Trophoblast cell (in vitro differentiated cells and primary cell): ENCODE data around the gene ACP4.
"Not testable (repeated sequence)": the region's sequence is repeated elsewhere in the genome, so short reads cannot be mapped to it uniquely, and the experiment has no call there.

Source experiments
- DNase-seq, 2 donors: peaks; one replicate each; pipeline ENCODE4 v3.0.0-alpha.2; 2016
- H2AFZ ChIP-seq: 2 replicates; pipeline ENCODE4 v1.6.1; 2013; ENCODE audit warnings: low read length, moderate library complexity, mild to moderate bottlenecking; ENCODE audit not compliant: insufficient read depth, poor library complexity
- H2AK5ac ChIP-seq: 2 replicates; pipeline ENCODE4 v1.6.1; 2013; ENCODE audit warnings: mild to moderate bottlenecking, low read length
- H2BK120ac ChIP-seq: 2 replicates; pipeline ENCODE4 v1.6.1; 2013; ENCODE audit warnings: low read length, mild to moderate bottlenecking, moderate library complexity; ENCODE audit not compliant: insufficient read depth, poor library complexity
- H2BK12ac ChIP-seq: 2 replicates; pipeline ENCODE4 v1.6.1; 2013; ENCODE audit warnings: mild to moderate bottlenecking, low read length, moderate library complexity
- H2BK5ac ChIP-seq: 2 replicates; pipeline ENCODE4 v1.6.1; 2013; ENCODE audit warnings: low read length, low read depth, moderate library complexity, mild to moderate bottlenecking; ENCODE audit not compliant: poor library complexity
- H3K14ac ChIP-seq: 2 replicates; pipeline ENCODE4 v1.6.1; 2013; ENCODE audit warnings: mild to moderate bottlenecking, low read length
- H3K18ac ChIP-seq: 2 replicates; pipeline ENCODE4 v1.6.1; 2013; ENCODE audit warnings: mild to moderate bottlenecking, low read length
- H3K23ac ChIP-seq: 2 replicates; pipeline ENCODE4 v1.6.1; 2013; ENCODE audit warnings: low read length
- H3K27ac ChIP-seq: 2 replicates; pipeline ENCODE4 v1.5.1; 2013; ENCODE audit warnings: low read depth, mild to moderate bottlenecking, inconsistent platforms, low read length, moderate library complexity
- H3K27me3 ChIP-seq: 2 replicates; pipeline ENCODE4 v1.6.1; 2013; ENCODE audit warnings: inconsistent platforms, mild to moderate bottlenecking, low read length, moderate library complexity; ENCODE audit not compliant: insufficient read depth
- H3K36me3 ChIP-seq, 2 experiments: 1 replicate in 1 of 2; 2 replicates in 1 of 2; pipeline ENCODE4 v1.6.1; 2013; ENCODE audit warnings: low read length in 2 of 2, mild to moderate bottlenecking in 2 of 2, moderate library complexity in 1 of 2; ENCODE audit not compliant: insufficient read depth in 2 of 2, control insufficient read depth in 1 of 2
- H3K4ac ChIP-seq: 2 replicates; pipeline ENCODE4 v1.6.1; 2013; ENCODE audit warnings: low read depth, mild to moderate bottlenecking, low read length, moderate library complexity
- H3K4me1 ChIP-seq, 2 experiments: 1 replicate in 1 of 2; 2 replicates in 1 of 2; pipeline ENCODE4 v1.6.1; 2013; ENCODE audit warnings: low read length in 2 of 2, mild to moderate bottlenecking in 2 of 2, moderate library complexity in 1 of 2; ENCODE audit not compliant: insufficient read depth in 2 of 2, control insufficient read depth in 1 of 2
- H3K4me2 ChIP-seq: 2 replicates; pipeline ENCODE4 v1.6.1; 2013; ENCODE audit warnings: inconsistent platforms, mild to moderate bottlenecking, low read length, moderate library complexity
- H3K4me3 ChIP-seq: 2 replicates; pipeline ENCODE4 v1.5.1; 2013; ENCODE audit warnings: mild to moderate bottlenecking, low read depth, low read length, inconsistent platforms
- H3K79me1 ChIP-seq: one replicate; pipeline ENCODE4 v1.6.1; 2013; ENCODE audit warnings: low read length
- H3K79me2 ChIP-seq: 2 replicates; pipeline ENCODE4 v1.6.1; 2013; ENCODE audit warnings: low read length, mild to moderate bottlenecking; ENCODE audit not compliant: control insufficient read depth, insufficient read depth, poor library complexity
- H3K9ac ChIP-seq: 2 replicates; pipeline ENCODE4 v1.6.1; 2013; ENCODE audit warnings: mild to moderate bottlenecking, low read length
- H3K9me3 ChIP-seq: 2 replicates; pipeline ENCODE4 v1.6.1; 2013; ENCODE audit warnings: low read depth, mild to moderate bottlenecking, control low read depth, inconsistent platforms, low read length; ENCODE audit not compliant: insufficient read depth
- H4K12ac ChIP-seq: 2 replicates; pipeline ENCODE4 v1.6.1; 2013; ENCODE audit warnings: low read depth, mild to moderate bottlenecking, low read length, moderate library complexity
- H4K8ac ChIP-seq: 2 replicates; pipeline ENCODE4 v1.6.1; 2013; ENCODE audit warnings: low read depth, mild to moderate bottlenecking, low read length, moderate library complexity
- H4K91ac ChIP-seq: one replicate; pipeline ENCODE4 v1.6.1; 2013; ENCODE audit warnings: low read depth, mild to moderate bottlenecking, low read length, moderate library complexity
- WGBS: extraction: QIAGEN DNeasy Blood & Tissue Kit; methylation state at CpG from one replicate; pipeline ENCODE4 v1.1.7; 2013; ENCODE audit warnings: missing lambda C conversion rate; ENCODE audit not compliant: insufficient read length, insufficient coverage; ENCODE audit errors: extremely low coverage; 5-methylcytosine and 5-hydroxymethylcytosine counted together

ACP4 gene

GRCh38 chr19:50780753-50781435, 9.3 kb upstream of the ACP4 start:
- no peak overlapping the region for H3K18ac ChIP-seq
- H2BK5ac ChIP-seq: no peak overlapping the region
- no peak overlapping the region for H2BK12ac ChIP-seq
- no peaks in the 10 kb centered on the region for H3K79me2 ChIP-seq
- no peak overlapping the region for H3K4me2 ChIP-seq
- peak; percentile 88 to 91 for DNase-seq
- H3K36me3 ChIP-seq: no peaks in the 10 kb centered on the region
- no peak overlapping the region for H3K14ac ChIP-seq
- H4K8ac ChIP-seq: peak overlapping the region; percentile 32
- H3K9me3 ChIP-seq: no peaks in the 10 kb centered on the region
- peak overlapping the region; percentile 77 for H2BK120ac ChIP-seq
- peaks cover 15% of the 10 kb centered on the region for H3K79me1 ChIP-seq
- no peak overlapping the region for H2AFZ ChIP-seq
- no peaks in the 10 kb centered on the region for H3K27me3 ChIP-seq
- no peak overlapping the region for H3K23ac ChIP-seq
- peaks cover 15 to 26% of the 10 kb centered on the region in 2 experiments for H3K4me1 ChIP-seq
- peak overlapping the region; percentile 75 for H3K27ac ChIP-seq
- H3K4me3 ChIP-seq: no peak overlapping the region
- H2AK5ac ChIP-seq: no peak overlapping the region
- H3K9ac ChIP-seq: no peak overlapping the region
- H3K4ac ChIP-seq: no peak overlapping the region
- no peak overlapping the region for H4K12ac ChIP-seq
- WGBS: no CpG with 5 or more reads among the region's 16 CpGs
- H4K91ac ChIP-seq: peak overlapping the region; percentile 65

- H4K8ac ChIP-seq, H3K36me3 ChIP-seq, H4K12ac ChIP-seq, H4K91ac ChIP-seq, H2AK5ac ChIP-seq, H3K9ac ChIP-seq, H3K27me3 ChIP-seq, H2BK12ac ChIP-seq, DNase-seq, H3K4ac ChIP-seq, H3K18ac ChIP-seq, H3K9me3 ChIP-seq, H2BK5ac ChIP-seq, H3K4me3 ChIP-seq, H3K27ac ChIP-seq, H3K14ac ChIP-seq, H2AFZ ChIP-seq, H3K79me2 ChIP-seq, H3K4me2 ChIP-seq, H2BK120ac ChIP-seq, H3K23ac ChIP-seq: not testable (repeated sequence)
- Histone ChIP-seq H3K79me1 (peaks cover 13% of the 10 kb centered on the region), H3K4me1 (peaks cover 13 to 23% of the 10 kb centered on the region in 2 experiments)
- no CpG with 5 or more reads among the region's 8 CpGs for whole genome bisulfite sequencing
These were observed 6.4 kb upstream of the ACP4 start for GRCh38 chr19:50783848-50784152.

GRCh38 chr19:50784710-50785109, 5.5 kb upstream of the ACP4 start:
- no CpG with 5 or more reads among the region's 3 CpGs for WGBS

GRCh38 chr19:50785329-50785728, 4.9 kb upstream of the ACP4 start:
- Histone ChIP-seq H3K27me3 (no peaks in the 10 kb centered on the region), H2BK12ac (no peak overlapping the region), H3K4me3 (no peak overlapping the region), H2AFZ (no peak overlapping the region), H3K36me3 (no peaks in the 10 kb centered on the region), H2BK5ac (no peak overlapping the region), H4K12ac (no peak overlapping the region), H3K79me2 (no peaks in the 10 kb centered on the region), H4K8ac (no peak overlapping the region), H3K14ac (no peak overlapping the region), H3K4me1 (peaks cover 8 to 14% of the 10 kb centered on the region in 2 experiments), H3K27ac (no peak overlapping the region), H3K4ac (no peak overlapping the region), H2BK120ac (no peak overlapping the region), H3K79me1 (peaks cover 10% of the 10 kb centered on the region), H3K4me2 (no peak overlapping the region), H3K18ac (no peak overlapping the region), H3K23ac (no peak overlapping the region), H4K91ac (no peak overlapping the region), H3K9ac (no peak overlapping the region), H3K9me3 (no peaks in the 10 kb centered on the region), H2AK5ac (no peak overlapping the region)
- WGBS: no CpG with 5 or more reads among the region's 12 CpGs
- DNase-seq: no peak

More at GRCh38 chr19:50784710-50785109, 5.5 kb upstream of the ACP4 start:
- DNase-seq: no peak
- no peaks in the 10 kb centered on the region for H3K9me3 ChIP-seq
- H3K4me1 ChIP-seq: peaks cover 13 to 21% of the 10 kb centered on the region in 2 experiments
- H3K23ac ChIP-seq: no peak overlapping the region
- no peaks in the 10 kb centered on the region for H3K79me2 ChIP-seq
- no peak overlapping the region for H2AFZ ChIP-seq
- H3K14ac ChIP-seq: no peak overlapping the region
- no peak overlapping the region for H2BK12ac ChIP-seq
- no peak overlapping the region for H3K9ac ChIP-seq
- no peak overlapping the region for H4K91ac ChIP-seq
- no peak overlapping the region for H4K8ac ChIP-seq
- no peak overlapping the region for H3K4me2 ChIP-seq
- peaks cover 13% of the 10 kb centered on the region for H3K79me1 ChIP-seq
- no peak overlapping the region for H3K4ac ChIP-seq
- H3K18ac ChIP-seq: no peak overlapping the region
- H2BK5ac ChIP-seq: no peak overlapping the region
- no peak overlapping the region for H3K27ac ChIP-seq
- no peak overlapping the region for H2AK5ac ChIP-seq
- H3K36me3 ChIP-seq: no peaks in the 10 kb centered on the region
- H2BK120ac ChIP-seq: no peak overlapping the region
- no peaks in the 10 kb centered on the region for H3K27me3 ChIP-seq
- H3K4me3 ChIP-seq: no peak overlapping the region
- no peak overlapping the region for H4K12ac ChIP-seq
